ENCODE measurements around the gene PCBP3.

Gene PCBP3

DNA sequence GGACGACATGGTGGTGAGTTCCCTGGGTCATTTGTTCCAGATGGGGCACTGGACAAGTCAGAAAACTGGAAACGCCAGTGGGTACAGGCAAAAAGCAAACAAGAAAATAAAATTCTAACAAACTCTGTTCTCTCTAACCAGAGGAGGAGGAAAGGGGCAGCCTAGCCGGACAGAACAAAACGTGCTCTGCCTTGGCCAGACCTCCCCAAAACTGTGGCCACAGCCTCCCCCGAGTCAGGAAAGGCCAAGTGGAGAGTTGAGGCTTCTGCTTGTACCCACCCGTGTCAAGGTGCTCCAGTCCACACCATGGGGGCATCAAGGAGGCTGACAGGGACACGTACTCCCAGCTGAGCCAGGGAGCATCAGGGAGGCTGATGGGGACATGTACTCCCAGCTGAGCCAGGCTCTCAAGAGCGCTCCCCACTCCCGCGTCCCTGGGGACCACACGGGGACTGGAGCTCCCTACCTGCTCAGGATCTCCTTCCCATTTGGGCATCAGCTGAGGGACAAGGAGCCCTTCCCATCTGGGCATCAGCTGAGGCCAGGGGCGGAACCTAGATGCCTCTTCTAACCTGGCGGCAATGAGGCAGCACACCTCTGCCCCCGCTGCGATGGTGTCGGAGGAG, 183.3 kb downstream of the PCBP3 start:
- no peak overlapping the region for H3K4me3 ChIP-seq (ENCODE audit: low read length)
- TF ChIP-seq, protein P1, sequence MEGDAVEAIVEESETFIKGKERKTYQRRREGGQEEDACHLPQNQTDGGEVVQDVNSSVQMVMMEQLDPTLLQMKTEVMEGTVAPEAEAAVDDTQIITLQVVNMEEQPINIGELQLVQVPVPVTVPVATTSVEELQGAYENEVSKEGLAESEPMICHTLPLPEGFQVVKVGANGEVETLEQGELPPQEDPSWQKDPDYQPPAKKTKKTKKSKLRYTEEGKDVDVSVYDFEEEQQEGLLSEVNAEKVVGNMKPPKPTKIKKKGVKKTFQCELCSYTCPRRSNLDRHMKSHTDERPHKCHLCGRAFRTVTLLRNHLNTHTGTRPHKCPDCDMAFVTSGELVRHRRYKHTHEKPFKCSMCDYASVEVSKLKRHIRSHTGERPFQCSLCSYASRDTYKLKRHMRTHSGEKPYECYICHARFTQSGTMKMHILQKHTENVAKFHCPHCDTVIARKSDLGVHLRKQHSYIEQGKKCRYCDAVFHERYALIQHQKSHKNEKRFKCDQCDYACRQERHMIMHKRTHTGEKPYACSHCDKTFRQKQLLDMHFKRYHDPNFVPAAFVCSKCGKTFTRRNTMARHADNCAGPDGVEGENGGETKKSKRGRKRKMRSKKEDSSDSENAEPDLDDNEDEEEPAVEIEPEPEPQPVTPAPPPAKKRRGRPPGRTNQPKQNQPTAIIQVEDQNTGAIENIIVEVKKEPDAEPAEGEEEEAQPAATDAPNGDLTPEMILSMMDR (conservative IDR thresholded peaks at IDR 0.05; ENCODE audit: low read depth, low read length): no peak
- DNase-seq (ENCODE audit: low read depth): no peak

DNA sequence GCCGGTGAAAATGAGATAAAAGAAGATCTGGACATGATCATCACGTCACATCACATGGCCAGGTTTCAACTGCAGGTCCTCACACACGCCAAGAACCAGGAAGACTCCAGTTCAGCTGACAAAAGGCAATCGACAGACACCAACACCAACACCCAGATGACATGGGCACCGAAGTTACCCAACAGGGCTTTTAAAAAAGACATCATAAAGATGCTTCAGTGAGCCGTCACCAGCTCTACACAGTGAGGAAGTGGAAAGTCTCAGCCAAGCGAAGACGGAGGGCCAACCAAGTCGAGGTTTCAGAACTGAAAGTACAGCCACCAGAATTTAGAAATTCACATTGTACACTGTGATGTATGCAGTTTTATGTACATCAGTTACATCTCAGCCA, 183.8 kb downstream of the PCBP3 start:
- no peak overlapping the region for H3K4me3 ChIP-seq (ENCODE audit: low read length)
- no peak for DNase-seq (ENCODE audit: low read depth)
- TF ChIP-seq, protein P1 (conservative IDR thresholded peaks at IDR 0.05; ENCODE audit: low read depth, low read length): no peak

DNA sequence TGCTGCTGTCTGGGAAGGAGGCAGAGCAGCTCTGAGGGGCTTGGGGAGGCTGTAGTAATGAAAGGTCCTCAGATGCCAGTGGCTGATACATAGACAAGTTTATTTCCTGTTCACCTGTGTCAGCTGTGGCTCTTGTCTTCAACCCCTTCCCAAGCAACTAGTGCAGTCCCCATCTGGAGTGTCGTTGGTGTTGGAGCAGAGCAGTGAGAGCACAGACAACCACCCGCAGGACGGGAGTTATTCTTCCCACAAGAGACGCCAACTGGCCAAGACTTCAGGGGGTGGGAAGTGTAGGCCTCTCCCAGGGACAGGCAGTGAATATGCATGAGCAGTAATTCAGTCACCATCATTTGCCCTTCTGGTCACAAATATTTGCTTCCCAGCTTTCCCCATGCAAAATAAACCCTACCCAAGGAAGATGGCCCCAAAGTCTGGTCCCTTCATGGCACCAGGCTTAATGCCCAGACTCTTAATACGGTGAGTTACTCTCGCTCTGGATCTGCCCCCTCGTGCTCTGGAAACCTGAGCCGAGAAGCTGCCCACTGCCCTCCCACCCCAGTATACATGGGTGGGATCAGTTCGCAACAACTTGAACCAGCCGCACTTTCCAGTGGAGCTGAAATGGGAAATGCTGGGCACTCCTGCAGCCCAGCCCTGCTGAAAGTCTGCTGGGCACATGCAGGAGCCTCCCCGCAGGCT, 184.5 kb downstream of the PCBP3 start:
- no peak overlapping the region for H3K4me3 ChIP-seq (ENCODE audit: low read length)
- TF ChIP-seq, protein P1 (conservative IDR thresholded peaks at IDR 0.05; ENCODE audit: low read depth, low read length): no peak

DNA sequence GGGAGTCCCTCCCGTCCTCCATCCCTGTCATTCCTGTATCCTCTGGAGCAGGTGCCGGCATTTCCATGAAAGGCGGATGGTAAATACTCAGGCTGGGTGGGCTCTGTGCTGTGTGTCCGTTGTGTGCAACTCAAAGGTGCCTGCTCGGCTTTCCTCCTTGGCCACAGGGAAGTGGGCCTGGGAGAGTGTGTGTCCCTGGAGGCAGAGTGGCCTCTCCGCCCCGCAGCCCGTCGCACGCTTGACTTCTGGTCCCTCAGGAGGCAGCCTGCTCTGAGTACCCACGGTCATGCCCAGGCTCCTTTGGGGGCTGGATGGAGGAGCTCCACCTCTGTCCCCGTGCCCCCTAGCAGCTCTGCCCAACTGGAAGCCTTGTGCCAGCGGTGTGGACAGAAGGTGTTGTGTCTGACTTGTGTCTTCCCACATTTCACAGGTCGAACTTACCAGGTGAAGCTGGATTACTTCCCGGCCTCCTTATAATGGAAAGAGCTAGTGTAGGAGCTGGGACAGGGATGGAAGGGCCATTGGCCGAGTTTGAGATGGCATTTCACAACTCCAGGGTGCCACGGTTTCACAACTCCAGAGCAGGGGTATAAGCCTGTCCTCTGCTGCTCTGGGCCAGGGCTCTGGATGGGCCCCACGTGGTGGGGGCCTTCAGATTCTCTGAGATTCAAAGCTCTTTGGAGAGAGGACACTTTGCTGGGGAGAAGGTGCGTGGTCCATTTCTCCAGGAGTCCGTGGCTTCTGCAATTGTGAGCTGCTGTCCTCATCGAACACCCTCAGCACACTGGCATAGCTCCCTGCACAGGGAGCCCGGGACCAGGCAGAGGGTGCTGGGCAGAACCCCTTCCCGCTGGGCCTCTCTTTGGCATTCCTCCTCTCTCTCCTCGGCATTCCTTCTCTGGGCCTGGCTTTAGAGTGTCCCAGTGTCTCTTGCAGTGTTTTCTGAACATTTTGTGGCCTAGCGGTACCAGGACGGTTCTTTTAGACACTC, 185.3 kb downstream of the PCBP3 start:
- no peak overlapping the region for H3K4me3 ChIP-seq (ENCODE audit: low read length)
- TF ChIP-seq, protein P1 (conservative IDR thresholded peaks at IDR 0.05; ENCODE audit: low read depth, low read length): no peak
- DNase-seq (ENCODE audit: low read depth): no peak

More for the DNA sequence above, 184.5 kb downstream of the PCBP3 start:
- DNase-seq (ENCODE audit: low read depth): no peak

DNA sequence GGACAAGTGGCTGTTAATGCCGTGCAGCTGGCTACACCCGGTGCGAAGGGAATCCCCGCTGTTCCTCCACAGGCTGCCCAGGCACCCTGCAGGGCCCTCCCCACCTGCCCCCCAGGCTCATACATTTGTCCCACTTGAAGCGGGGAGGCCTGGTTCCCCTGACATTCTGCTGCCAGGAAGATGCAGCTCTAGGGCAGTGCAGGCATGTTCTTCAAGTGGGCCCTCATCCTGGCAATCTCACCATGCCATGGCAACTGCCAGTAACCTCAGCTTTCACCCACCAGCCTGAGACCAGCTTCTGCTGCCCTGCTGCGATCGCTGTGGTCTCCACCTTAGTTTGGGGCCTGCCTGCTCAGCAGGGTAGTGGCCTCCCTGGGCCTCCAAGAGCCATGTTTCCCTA, 186.1 kb downstream of the PCBP3 start:
- no peak overlapping the region for H3K4me3 ChIP-seq (ENCODE audit: low read length)
- TF ChIP-seq, protein P1 (conservative IDR thresholded peaks at IDR 0.05; ENCODE audit: low read depth, low read length): no peak
- no peak for DNase-seq (ENCODE audit: low read depth)

DNA sequence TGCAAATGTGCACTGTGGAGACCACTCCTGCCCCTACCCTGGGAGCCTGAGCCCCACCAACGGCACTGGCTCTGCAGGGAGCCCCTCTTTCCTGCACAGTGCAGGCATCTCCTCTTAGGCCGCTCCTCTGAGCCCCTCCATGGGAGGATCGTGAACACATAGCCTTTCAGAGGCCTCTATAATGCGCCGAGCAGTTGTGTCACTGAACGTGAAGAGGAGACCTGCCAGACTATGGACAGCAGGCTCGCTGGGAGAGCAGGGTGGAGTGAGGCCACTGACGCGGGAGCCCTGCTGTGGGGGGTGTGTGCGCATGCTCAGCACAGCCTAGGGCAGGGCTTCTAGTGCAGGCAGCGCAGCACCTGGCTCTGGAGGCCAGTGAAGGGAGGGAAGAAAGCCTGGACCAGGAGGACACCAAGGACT, 186.7 kb downstream of the PCBP3 start:
- TF ChIP-seq, protein P1 (conservative IDR thresholded peaks at IDR 0.05; ENCODE audit: low read depth, low read length): no peak
- H3K4me3 ChIP-seq (ENCODE audit: low read length): no peak overlapping the region
- DNase-seq (ENCODE audit: low read depth): no peak

Measured in retinal pigment epithelial cell (primary cell).